Liver (tissue), 9 donors: ENCODE measurements around the gene GFRA1. TPM values are rescaled to one million over a fixed set of nuclear protein-coding genes. Genes with fewer than 3 reads are reported as not detected.

Source experiments
- DNase-seq: peaks from one replicate; pipeline ENCODE4 v3.0.0-alpha.2; 2017; ENCODE audit warnings: low spot score
- H3K27ac ChIP-seq, 2 donors: one replicate each; pipeline ENCODE4 v1.7.0; 2013; ENCODE audit warnings: inconsistent platforms in 2 of 2, low read length in 2 of 2, control low read depth in 1 of 2, low read depth in 1 of 2, mild to moderate bottlenecking in 1 of 2
- H3K27me3 ChIP-seq, 4 donors: one replicate each; pipeline versions ENCODE4 v1.6.1 to v1.7.0; 2013; ENCODE audit warnings: low read length in 3 of 4, inconsistent platforms in 1 of 4, mild to moderate bottlenecking in 1 of 4, moderate library complexity in 1 of 4; ENCODE audit not compliant: control insufficient read depth in 4 of 4, insufficient read depth in 4 of 4
- H3K36me3 ChIP-seq, 4 donors: one replicate each; pipeline versions ENCODE4 v1.6.1 to v1.7.0; 2013; ENCODE audit warnings: low read length in 3 of 4, mild to moderate bottlenecking in 3 of 4, low read depth in 1 of 4, moderate library complexity in 1 of 4; ENCODE audit not compliant: control insufficient read depth in 4 of 4, insufficient read depth in 3 of 4
- H3K4me1 ChIP-seq, 4 donors: one replicate each; pipeline versions ENCODE4 v1.6.1 to v1.7.0; 2013; ENCODE audit warnings: low read length in 3 of 4, mild to moderate bottlenecking in 3 of 4, moderate library complexity in 1 of 4; ENCODE audit not compliant: control insufficient read depth in 4 of 4, insufficient read depth in 4 of 4
- H3K4me3 ChIP-seq, 3 donors: one replicate each; pipeline versions ENCODE4 v1.6.1 to v1.7.0; 2013; ENCODE audit warnings: low read length in 3 of 3, control low read depth in 1 of 3, low read depth in 1 of 3, mild to moderate bottlenecking in 1 of 3
- H3K9ac ChIP-seq, 2 donors: one replicate each; pipeline ENCODE4 v1.7.0; 2013; ENCODE audit warnings: low read length in 2 of 2, mild to moderate bottlenecking in 2 of 2, moderate library complexity in 2 of 2, control low read depth in 1 of 2, low read depth in 1 of 2
- H3K9me3 ChIP-seq, 4 donors: one replicate each; pipeline versions ENCODE4 v1.6.1 to v1.7.0; 2013; ENCODE audit warnings: low read length in 3 of 4; ENCODE audit not compliant: control insufficient read depth in 4 of 4
- ATF3 ChIP-seq: IDR thresholded peaks from 2 replicates; pipeline ENCODE4 v1.6.1; 2016; ENCODE audit warnings: antibody characterized with exemption
- CTCF ChIP-seq: fragments of 150-350 bp; IDR thresholded peaks from 2 replicates; pipeline ENCODE4 v1.5.1; 2017; ENCODE audit warnings: improper control_type of control experiment, low read depth, low read length; ENCODE audit not compliant: missing input control
- EGR1 ChIP-seq, 2 donors: IDR thresholded peaks; 2 replicates each; pipeline ENCODE4 v1.6.1; 2016 to 2018; ENCODE audit warnings: antibody characterized with exemption in 2 of 2, low read depth in 2 of 2
- FOXA1 ChIP-seq: IDR thresholded peaks from 2 replicates; pipeline ENCODE4 v1.6.1; 2016; ENCODE audit warnings: antibody characterized with exemption
- FOXA2 ChIP-seq: IDR thresholded peaks from 2 replicates; pipeline ENCODE4 v1.6.1; 2016; ENCODE audit warnings: antibody characterized with exemption
- GABPA ChIP-seq, 2 donors: IDR thresholded peaks in 1 of 2; conservative IDR thresholded peaks in 1 of 2; 2 replicates each; pipeline ENCODE4 v1.6.1; 2016; ENCODE audit warnings: antibody characterized with exemption in 2 of 2, mild to moderate bottlenecking in 1 of 2, moderate library complexity in 1 of 2
- HNF4A ChIP-seq, 2 donors: conservative IDR thresholded peaks; 2 replicates each; pipeline ENCODE4 v1.6.1; 2016; ENCODE audit warnings: antibody characterized with exemption in 2 of 2, mild to moderate bottlenecking in 2 of 2
- HNF4G ChIP-seq: IDR thresholded peaks from 2 replicates; pipeline ENCODE4 v1.6.1; 2016; ENCODE audit warnings: antibody characterized with exemption
- JUND ChIP-seq, 2 donors: IDR thresholded peaks; 2 replicates each; pipeline ENCODE4 v1.6.1; 2016; ENCODE audit warnings: antibody characterized with exemption in 2 of 2
- MAX ChIP-seq: IDR thresholded peaks from 2 replicates; pipeline ENCODE4 v1.6.1; 2016; ENCODE audit warnings: antibody characterized with exemption
- NR2F2 ChIP-seq: IDR thresholded peaks from 2 replicates; pipeline ENCODE4 v1.6.1; 2016; ENCODE audit warnings: antibody characterized with exemption
- RAD21 ChIP-seq, 2 donors: IDR thresholded peaks; 2 replicates each; pipeline ENCODE4 v1.6.1; 2016; ENCODE audit warnings: antibody characterized with exemption in 2 of 2, mild to moderate bottlenecking in 2 of 2
- REST ChIP-seq: IDR thresholded peaks from 2 replicates; pipeline ENCODE4 v1.6.1; 2016; ENCODE audit warnings: antibody characterized with exemption, mild to moderate bottlenecking
- RXRA ChIP-seq, 2 donors: IDR thresholded peaks; 2 replicates each; pipeline ENCODE4 v1.6.1; 2017 to 2018; ENCODE audit warnings: antibody characterized with exemption in 2 of 2, mild to moderate bottlenecking in 1 of 2
- SP1 ChIP-seq: IDR thresholded peaks from 2 replicates; pipeline ENCODE4 v1.6.1; 2018; ENCODE audit warnings: antibody characterized with exemption, mild to moderate bottlenecking
- TAF1 ChIP-seq: conservative IDR thresholded peaks from 2 replicates; pipeline ENCODE4 v1.6.1; 2016; ENCODE audit warnings: antibody characterized with exemption, mild to moderate bottlenecking
- YY1 ChIP-seq: IDR thresholded peaks from 2 replicates; pipeline ENCODE4 v1.6.1; 2016; ENCODE audit warnings: antibody characterized with exemption, mild to moderate bottlenecking
- ZBTB33 ChIP-seq: IDR thresholded peaks from 2 replicates; pipeline ENCODE4 v1.6.1; 2016; ENCODE audit warnings: antibody characterized with exemption
- WGBS: extraction: QIAGEN DNeasy Blood & Tissue Kit; methylation state at CpG from one replicate; pipeline ENCODE4 v1.1.7; 2013; 5-methylcytosine and 5-hydroxymethylcytosine counted together
- polyA plus RNA-seq, 2 donors: library from polyadenylated mRNA; stranded (reverse) in 1 of 2; unstranded in 1 of 2; fragments of 200-250 nt in 1 of 2; fragments of >200 nt in 1 of 2; fragmentation: Nextera tagmentation in 1 of 2; extraction: Ambion mirVana in 1 of 2; gene quantifications; one replicate each; pipeline versions ENCODE4 v1.2.1 to v1.2.3, GENCODE V29; 2013 to 2015
- total RNA-seq, 2 donors: library from RNA; depleted of rRNA; stranded (reverse); fragments of >200 nt; gene quantifications; one replicate each; pipeline ENCODE4 v1.2.3, GENCODE V29; 2014
- donor health status: healthy.
- donor health status: healthy.
- donor health status: healthy.
- donor health status: healthy.
- donor health status: healthy.

Gene GFRA1
- total and polyA plus RNA-seq, 4 donors = 14.2 to 53.6 (median 17.8) TPM

GRCh38 chr10:116164291-116164690 is 108.7 kb downstream of the GFRA1 start (continued):
- TF ChIP-seq ZBTB33 (no peak), EGR1 (IDR thresholded peaks at IDR 0.05; ENCODE audit: low read depth in 2 of 2) (no peak), TAF1 (no peak)

GRCh38 chr10:116163333-116164131 is 109.5 kb downstream of the GFRA1 start:
- H3K4me1 ChIP-seq = no peaks in the 10 kb centered on the region
- no peak for DNase-seq
- WGBS = 93% methylated on average over 18 of the region's 18 CpGs
- no peaks in the 10 kb centered on the region for H3K27me3 ChIP-seq
- H3K4me3 ChIP-seq = no peak overlapping the region
- no peak overlapping the region for H3K27ac ChIP-seq
- H3K9ac ChIP-seq = no peak overlapping the region
- TF ChIP-seq JUND (IDR thresholded peaks at IDR 0.05) = no peak
- TF ChIP-seq GABPA (IDR thresholded peaks at IDR 0.05 in 1 of 2, conservative IDR thresholded peaks at IDR 0.05 in 1 of 2) = no peak
- TF ChIP-seq EGR1 (IDR thresholded peaks at IDR 0.05; ENCODE audit: low read depth in 2 of 2) = no peak
- no peak for TF ChIP-seq FOXA2
- TF ChIP-seq CTCF = no peak
- no peak for TF ChIP-seq NR2F2
- TF ChIP-seq RXRA (IDR thresholded peaks at IDR 0.05) = no peak
- TF ChIP-seq HNF4G = no peak
- TF ChIP-seq FOXA1 = no peak
- no peak for TF ChIP-seq HNF4A (conservative IDR thresholded peaks at IDR 0.05)
- no peak for TF ChIP-seq MAX
- TF ChIP-seq ATF3 = no peak
- TF ChIP-seq TAF1 = no peak
- TF ChIP-seq REST = no peak
- TF ChIP-seq RAD21 (IDR thresholded peaks at IDR 0.05) = no peak
- no peak for TF ChIP-seq ZBTB33
- TF ChIP-seq SP1 = no peak
- no peak for TF ChIP-seq YY1
- no peaks in the 10 kb centered on the region for H3K9me3 ChIP-seq
- H3K36me3 ChIP-seq = peaks cover 0 to 2% (median 0%) of the 10 kb centered on the region in 4 donors
